ENCODE data around the gene MYOM3.

GRCh38 chr1:24149866-24150233 is 37.9 kb upstream of the MYOM3 start:
- TF ChIP-seq POLR2A (IDR thresholded peaks at IDR 0.05), result no peak
- TF ChIP-seq, protein P1, sequence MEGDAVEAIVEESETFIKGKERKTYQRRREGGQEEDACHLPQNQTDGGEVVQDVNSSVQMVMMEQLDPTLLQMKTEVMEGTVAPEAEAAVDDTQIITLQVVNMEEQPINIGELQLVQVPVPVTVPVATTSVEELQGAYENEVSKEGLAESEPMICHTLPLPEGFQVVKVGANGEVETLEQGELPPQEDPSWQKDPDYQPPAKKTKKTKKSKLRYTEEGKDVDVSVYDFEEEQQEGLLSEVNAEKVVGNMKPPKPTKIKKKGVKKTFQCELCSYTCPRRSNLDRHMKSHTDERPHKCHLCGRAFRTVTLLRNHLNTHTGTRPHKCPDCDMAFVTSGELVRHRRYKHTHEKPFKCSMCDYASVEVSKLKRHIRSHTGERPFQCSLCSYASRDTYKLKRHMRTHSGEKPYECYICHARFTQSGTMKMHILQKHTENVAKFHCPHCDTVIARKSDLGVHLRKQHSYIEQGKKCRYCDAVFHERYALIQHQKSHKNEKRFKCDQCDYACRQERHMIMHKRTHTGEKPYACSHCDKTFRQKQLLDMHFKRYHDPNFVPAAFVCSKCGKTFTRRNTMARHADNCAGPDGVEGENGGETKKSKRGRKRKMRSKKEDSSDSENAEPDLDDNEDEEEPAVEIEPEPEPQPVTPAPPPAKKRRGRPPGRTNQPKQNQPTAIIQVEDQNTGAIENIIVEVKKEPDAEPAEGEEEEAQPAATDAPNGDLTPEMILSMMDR (IDR thresholded peaks at IDR 0.05), result no peak

Data from body of pancreas (tissue), 4 donors.